NCI-H2171 (cell line): ENCODE measurements around the gene JPH3.

Experiments
- DNase-seq: peaks from one replicate; lab custom pipeline; 2025; lab: John Stamatoyannopoulos, UW

Gene JPH3

GRCh38 chr16:87626905-87627304, 24.6 kb downstream of the JPH3 start:
- DNase-seq: no peak

GRCh38 chr16:87627542-87628245, 25.4 kb downstream of the JPH3 start:
- DNase-seq: no peak

GRCh38 chr16:87628246-87628923, 26.1 kb downstream of the JPH3 start:
- no peak for DNase-seq

GRCh38 chr16:87628940-87629339, 26.6 kb downstream of the JPH3 start:
- DNase-seq: no peak

- DNase-seq: no peak
Observed at GRCh38 chr16:87631067-87631466, 28.8 kb downstream of the JPH3 start.

- no peak for DNase-seq
Observed at GRCh38 chr16:87634411-87634810, 32.1 kb downstream of the JPH3 start.

- DNase-seq: peak; percentile 51
Observed at GRCh38 chr16:87635541-87636049, 33.3 kb downstream of the JPH3 start.

- DNase-seq: peak; percentile 79
Observed at GRCh38 chr16:87636050-87636684, 33.9 kb downstream of the JPH3 start.

GRCh38 chr16:87636741-87637140, 34.4 kb downstream of the JPH3 start:
- DNase-seq: no peak

- no peak for DNase-seq
Observed at GRCh38 chr16:87637357-87637756, 35.0 kb downstream of the JPH3 start.

GRCh38 chr16:87638736-87639135, 36.4 kb downstream of the JPH3 start:
- no peak for DNase-seq

GRCh38 chr16:87641721-87642120, 39.4 kb downstream of the JPH3 start:
- no peak for DNase-seq

GRCh38 chr16:87642491-87642890, 40.2 kb downstream of the JPH3 start:
- no peak for DNase-seq

GRCh38 chr16:87644186-87644585, 41.9 kb downstream of the JPH3 start:
- no peak for DNase-seq

GRCh38 chr16:87644596-87644995, 42.3 kb downstream of the JPH3 start:
- no peak for DNase-seq

- no peak for DNase-seq
Observed at GRCh38 chr16:87645802-87646201, 43.5 kb downstream of the JPH3 start.

- DNase-seq: no peak
Observed at GRCh38 chr16:87647431-87648185, 45.3 kb downstream of the JPH3 start.

- no peak for DNase-seq
Observed at GRCh38 chr16:87648236-87648635, 45.9 kb downstream of the JPH3 start.

GRCh38 chr16:87648698-87649487, 46.6 kb downstream of the JPH3 start:
- DNase-seq: no peak

- no peak for DNase-seq
Observed at GRCh38 chr16:87652386-87652785, 50.1 kb downstream of the JPH3 start.

- DNase-seq: no peak
Observed at GRCh38 chr16:87652799-87653198, 50.5 kb downstream of the JPH3 start.

- DNase-seq: no peak
Observed at GRCh38 chr16:87653234-87653633, 50.9 kb downstream of the JPH3 start.
